MM.1S (cell line): Measurements from ENCODE around the gene ACER1.

ENCODE experiments used
- EZH2 ChIP-seq: fragments of 300-600 bp; sonication (generic); optimal IDR thresholded peaks from 2 replicates; pipeline ENCODE3; 2017; ENCODE audit warnings: low read depth, mild to moderate bottlenecking, antibody characterized with exemption, low read length, mixed read lengths
- EZH2phosphoT487 ChIP-seq: fragments of 300-600 bp; sonication (generic); IDR thresholded peaks from 2 replicates; pipeline ENCODE4 v1.6.1; 2018; ENCODE audit warnings: antibody characterized with exemption, low read length
- TF ChIP-seq, protein P1 (sequence below): fragments of 300-600 bp; sonication (generic); IDR thresholded peaks from 2 replicates; pipeline ENCODE4 v1.5.1; 2016; ENCODE audit warnings: antibody characterized with exemption, low read length, mixed read lengths

GRCh38 chr19:6268382-6268771 lies 65.0 kb downstream of the ACER1 start:
- no peak for TF ChIP-seq EZH2
- TF ChIP-seq, protein P1, sequence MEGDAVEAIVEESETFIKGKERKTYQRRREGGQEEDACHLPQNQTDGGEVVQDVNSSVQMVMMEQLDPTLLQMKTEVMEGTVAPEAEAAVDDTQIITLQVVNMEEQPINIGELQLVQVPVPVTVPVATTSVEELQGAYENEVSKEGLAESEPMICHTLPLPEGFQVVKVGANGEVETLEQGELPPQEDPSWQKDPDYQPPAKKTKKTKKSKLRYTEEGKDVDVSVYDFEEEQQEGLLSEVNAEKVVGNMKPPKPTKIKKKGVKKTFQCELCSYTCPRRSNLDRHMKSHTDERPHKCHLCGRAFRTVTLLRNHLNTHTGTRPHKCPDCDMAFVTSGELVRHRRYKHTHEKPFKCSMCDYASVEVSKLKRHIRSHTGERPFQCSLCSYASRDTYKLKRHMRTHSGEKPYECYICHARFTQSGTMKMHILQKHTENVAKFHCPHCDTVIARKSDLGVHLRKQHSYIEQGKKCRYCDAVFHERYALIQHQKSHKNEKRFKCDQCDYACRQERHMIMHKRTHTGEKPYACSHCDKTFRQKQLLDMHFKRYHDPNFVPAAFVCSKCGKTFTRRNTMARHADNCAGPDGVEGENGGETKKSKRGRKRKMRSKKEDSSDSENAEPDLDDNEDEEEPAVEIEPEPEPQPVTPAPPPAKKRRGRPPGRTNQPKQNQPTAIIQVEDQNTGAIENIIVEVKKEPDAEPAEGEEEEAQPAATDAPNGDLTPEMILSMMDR, result no peak
- TF ChIP-seq EZH2phosphoT487, result no peak
